SK-N-MC (cell line): ENCODE measurements around the gene EXOSC3.

Experiments
- EZH2 ChIP-seq: fragments of 200-600 bp; sonication (generic); IDR thresholded peaks from one replicate; pipeline ENCODE4 v1.6.1; 2017; ENCODE audit warnings: antibody characterized with exemption
- POLR2AphosphoS5 ChIP-seq: IDR thresholded peaks from 2 replicates; pipeline ENCODE4 v1.6.1; 2012; ENCODE audit warnings: mild to moderate bottlenecking, low read depth, low read length, borderline replicate concordance

DNA sequence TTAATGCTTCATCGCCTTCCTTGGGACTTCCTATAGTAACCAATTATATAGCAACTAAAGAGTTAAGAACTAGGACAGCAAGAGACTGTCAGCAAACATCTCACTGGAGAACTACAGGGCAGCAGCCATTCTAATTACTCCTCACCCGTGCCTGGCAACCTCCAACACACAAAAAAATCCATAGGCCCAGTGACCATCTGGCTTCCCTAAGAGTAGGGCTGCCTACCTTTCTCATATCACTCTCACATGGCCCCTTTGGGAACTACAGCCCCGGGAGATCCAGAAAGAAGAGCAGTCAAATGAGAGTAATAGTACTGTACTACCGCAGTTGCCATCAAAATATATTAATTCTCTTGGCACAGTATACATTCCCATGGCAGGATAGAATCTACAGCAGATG, 21.4 kb upstream of the EXOSC3 start:
- TF ChIP-seq EZH2: no peak
- TF ChIP-seq POLR2AphosphoS5: no peak
